Esophagus squamous epithelium (tissue), 5 donors: ENCODE data around the gene UBE2J2. TPM values are rescaled to one million over a fixed set of nuclear protein-coding genes. Genes with fewer than 3 reads are reported as not detected.

Experiments used
- DNase-seq: peaks from one replicate; lab custom pipeline; 2025; lab: John Stamatoyannopoulos, UW
- H3K27ac ChIP-seq, 4 donors: fragments of 200-600 bp; sonication (generic); one replicate each; pipeline ENCODE4 v1.5.1; 2016 to 2019; ENCODE audit warnings: mild to moderate bottlenecking in 1 of 4
- H3K27me3 ChIP-seq, 4 donors: fragments of 200-600 bp; sonication (generic); 1 replicate in 3 of 4; 2 replicates in 1 of 4; pipeline versions ENCODE4 v1.5.1 to v1.6.0; 2017 to 2021; ENCODE audit warnings: antibody characterized with exemption in 1 of 4
- H3K36me3 ChIP-seq, 3 donors: fragments of 200-600 bp; sonication (generic); one replicate each; pipeline ENCODE4 v1.5.1; 2016 to 2019
- H3K4me1 ChIP-seq, 3 donors: fragments of 200-600 bp; sonication (generic); one replicate each; pipeline ENCODE4 v1.5.1; 2017 to 2019
- H3K4me3 ChIP-seq, 4 donors: fragments of 200-600 bp; sonication (generic); 1 replicate in 3 of 4; 2 replicates in 1 of 4; pipeline ENCODE4 v1.5.1; 2016 to 2019; ENCODE audit warnings: mild to moderate bottlenecking in 2 of 4, moderate library complexity in 1 of 4
- H3K9me3 ChIP-seq, 3 donors: fragments of 200-600 bp; sonication (generic); one replicate each; pipeline ENCODE4 v1.5.1; 2016 to 2019
- POLR2A ChIP-seq, 4 donors: fragments of 450-650 bp; IDR thresholded peaks; one replicate each; pipeline ENCODE4 v1.6.1; 2017; ENCODE audit warnings: antibody characterized with exemption in 4 of 4, mild to moderate bottlenecking in 4 of 4, moderate library complexity in 3 of 4
- WGBS, 2 donors: methylation state at CpG; one replicate each; pipeline ENCODE4 v1.1.5; 2018; 5-methylcytosine and 5-hydroxymethylcytosine counted together
- intact Hi-C: fragments of 100-400 bp; cut with DNase I; formaldehyde crosslinking; loops from one replicate; pipeline ENCODE4 v1.15.0; 2022
- total RNA-seq, 4 donors: library from RNA; depleted of rRNA; stranded (reverse); fragments of >200 nt; gene quantifications; one replicate each; pipeline ENCODE4 v1.1.0, GENCODE V29; 2016
- TF ChIP-seq, protein P1 (sequence below), 6 experiments: fragments of 450-650 bp in 4 of 6; fragments of 200-600 bp in 2 of 6; sonication (generic) in 2 of 6; IDR thresholded peaks; one replicate each; pipeline ENCODE4 v1.5.1; 2016 to 2019; ENCODE audit warnings: antibody characterized with exemption in 6 of 6, mild to moderate bottlenecking in 4 of 6, moderate library complexity in 4 of 6
- donor health status: DM: yes; HTN: yes; CAD: no.

Gene UBE2J2
- total RNA-seq, 4 donors from 2014 or later = 32.6 to 54.3 (median 42.5) TPM

GRCh38 chr1:1239227-1239613, 34.4 kb downstream of the UBE2J2 start:
- no peak for DNase-seq
- no CpG with 5 or more reads among the region's 15 CpGs for WGBS, 2 donors
- Histone ChIP-seq H3K27me3 (peaks cover 0 to 62% (median 11%) of the 10 kb centered on the region in 4 donors), H3K4me3 (no peak overlapping the region), H3K4me1 (peaks cover 7 to 47% (median 32%) of the 10 kb centered on the region in 3 donors), H3K27ac (no peak overlapping the region), H3K36me3 (peaks cover 0 to 12% (median 0%) of the 10 kb centered on the region in 3 donors), H3K9me3 (no peaks in the 10 kb centered on the region)
- intact Hi-C loops = no loop called here
- TF ChIP-seq POLR2A (IDR thresholded peaks at IDR 0.05) = no peak
- TF ChIP-seq, protein P1, sequence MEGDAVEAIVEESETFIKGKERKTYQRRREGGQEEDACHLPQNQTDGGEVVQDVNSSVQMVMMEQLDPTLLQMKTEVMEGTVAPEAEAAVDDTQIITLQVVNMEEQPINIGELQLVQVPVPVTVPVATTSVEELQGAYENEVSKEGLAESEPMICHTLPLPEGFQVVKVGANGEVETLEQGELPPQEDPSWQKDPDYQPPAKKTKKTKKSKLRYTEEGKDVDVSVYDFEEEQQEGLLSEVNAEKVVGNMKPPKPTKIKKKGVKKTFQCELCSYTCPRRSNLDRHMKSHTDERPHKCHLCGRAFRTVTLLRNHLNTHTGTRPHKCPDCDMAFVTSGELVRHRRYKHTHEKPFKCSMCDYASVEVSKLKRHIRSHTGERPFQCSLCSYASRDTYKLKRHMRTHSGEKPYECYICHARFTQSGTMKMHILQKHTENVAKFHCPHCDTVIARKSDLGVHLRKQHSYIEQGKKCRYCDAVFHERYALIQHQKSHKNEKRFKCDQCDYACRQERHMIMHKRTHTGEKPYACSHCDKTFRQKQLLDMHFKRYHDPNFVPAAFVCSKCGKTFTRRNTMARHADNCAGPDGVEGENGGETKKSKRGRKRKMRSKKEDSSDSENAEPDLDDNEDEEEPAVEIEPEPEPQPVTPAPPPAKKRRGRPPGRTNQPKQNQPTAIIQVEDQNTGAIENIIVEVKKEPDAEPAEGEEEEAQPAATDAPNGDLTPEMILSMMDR (IDR thresholded peaks at IDR 0.05) = no peak

- Histone ChIP-seq H3K27ac (no peak overlapping the region), H3K9me3 (no peaks in the 10 kb centered on the region), H3K36me3 (peaks cover 0 to 17% (median 0%) of the 10 kb centered on the region in 3 donors), H3K4me3 (no peak overlapping the region), H3K27me3 (peaks cover 0 to 58% (median 11%) of the 10 kb centered on the region in 4 donors), H3K4me1 (peaks cover 7 to 52% (median 32%) of the 10 kb centered on the region in 3 donors)
- DNase-seq = no peak
- TF ChIP-seq, protein P1 (IDR thresholded peaks at IDR 0.05) = no peak
- no peak for TF ChIP-seq POLR2A (IDR thresholded peaks at IDR 0.05)
- 60 to 100% methylated on average over 1 of the region's 19 CpGs for WGBS, 2 donors
- intact Hi-C loops = no loop called here
Observed at GRCh38 chr1:1238702-1239178, 34.9 kb downstream of the UBE2J2 start.

GRCh38 chr1:1237874-1238701, 35.6 kb downstream of the UBE2J2 start:
- Histone ChIP-seq H3K9me3 (no peaks in the 10 kb centered on the region), H3K27me3 (peaks cover 0 to 52% (median 11%) of the 10 kb centered on the region in 4 donors), H3K36me3 (peaks cover 0 to 18% (median 0%) of the 10 kb centered on the region in 3 donors), H3K27ac (no peak overlapping the region), H3K4me1 (peaks cover 9 to 59% (median 33%) of the 10 kb centered on the region in 3 donors), H3K4me3 (no peak overlapping the region)
- no CpG with 5 or more reads among the region's 48 CpGs for WGBS, 2 donors
- DNase-seq = no peak
- no peak for TF ChIP-seq POLR2A (IDR thresholded peaks at IDR 0.05)
- TF ChIP-seq, protein P1 (IDR thresholded peaks at IDR 0.05) = no peak
- intact Hi-C loops = no loop called here

GRCh38 chr1:1236945-1237873, 36.4 kb downstream of the UBE2J2 start:
- 35 to 50% methylated on average over 2 to 4 of the region's 34 CpGs for WGBS, 2 donors
- intact Hi-C loops = no loop called here
- TF ChIP-seq, protein P1 (IDR thresholded peaks at IDR 0.05) = no peak
- no peak for TF ChIP-seq POLR2A (IDR thresholded peaks at IDR 0.05)
- no peak overlapping the region for H3K27ac ChIP-seq
- DNase-seq = no peak
- no peak overlapping the region for H3K4me3 ChIP-seq
- peaks cover 17 to 66% (median 37%) of the 10 kb centered on the region in 3 donors for H3K4me1 ChIP-seq
- peaks cover 0 to 18% (median 0%) of the 10 kb centered on the region in 3 donors for H3K36me3 ChIP-seq
- no peaks in the 10 kb centered on the region for H3K9me3 ChIP-seq
- H3K27me3 ChIP-seq = peaks cover 0 to 51% (median 11%) of the 10 kb centered on the region in 4 donors
